ENCODE data around the gene TMEM51. TPM values are rescaled to one million over a fixed set of nuclear protein-coding genes. Genes with fewer than 3 reads are reported as not detected.

The TMEM51 gene
- total and polyA plus RNA-seq, 10 donors: 3.5 to 13.8 (median 7.5) TPM

DNA sequence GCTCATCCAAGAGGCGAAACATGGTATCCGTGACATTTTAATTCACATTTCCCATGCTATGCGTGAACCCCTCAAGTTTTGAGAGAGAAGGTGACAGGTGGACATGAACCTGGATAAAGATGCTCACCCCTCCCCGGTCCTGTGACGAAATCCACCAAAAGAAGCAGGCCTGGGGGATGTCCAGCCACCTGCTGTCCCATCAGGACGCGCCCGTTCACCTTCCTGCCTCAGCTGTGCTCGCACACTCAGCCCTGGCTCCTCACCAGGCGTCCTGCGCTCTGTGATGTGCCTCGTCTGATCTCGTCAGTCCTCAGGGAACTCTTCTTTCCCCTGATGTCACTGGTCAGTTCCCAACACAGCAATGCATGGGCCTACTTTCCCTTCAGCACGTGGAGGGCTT, 103.8 kb downstream of the TMEM51 start:
- Histone ChIP-seq H3K4me3 (no peak overlapping the region), H3K36me3 (no peaks in the 10 kb centered on the region), H3K27me3 (replicated peaks in 1 of 7) (peaks cover 0 to 5% (median 0%) of the 10 kb centered on the region in 7 donors), H3K27ac (peak overlapping the region in 1 of 8 donors; percentile 75), H3K4me1 (peaks cover 8 to 51% (median 23%) of the 10 kb centered on the region in 6 donors), H3K9me3 (no peaks in the 10 kb centered on the region)
- DNase-seq: no peak
- intact Hi-C loops (cut with DNase I; ENCODE audit: low total_unique reads): no loop called here
- no peak for TF ChIP-seq POLR2A (IDR thresholded peaks at IDR 0.05)
- no peak for TF ChIP-seq POLR2AphosphoS5 (IDR thresholded peaks at IDR 0.05)
- TF ChIP-seq, protein P1, sequence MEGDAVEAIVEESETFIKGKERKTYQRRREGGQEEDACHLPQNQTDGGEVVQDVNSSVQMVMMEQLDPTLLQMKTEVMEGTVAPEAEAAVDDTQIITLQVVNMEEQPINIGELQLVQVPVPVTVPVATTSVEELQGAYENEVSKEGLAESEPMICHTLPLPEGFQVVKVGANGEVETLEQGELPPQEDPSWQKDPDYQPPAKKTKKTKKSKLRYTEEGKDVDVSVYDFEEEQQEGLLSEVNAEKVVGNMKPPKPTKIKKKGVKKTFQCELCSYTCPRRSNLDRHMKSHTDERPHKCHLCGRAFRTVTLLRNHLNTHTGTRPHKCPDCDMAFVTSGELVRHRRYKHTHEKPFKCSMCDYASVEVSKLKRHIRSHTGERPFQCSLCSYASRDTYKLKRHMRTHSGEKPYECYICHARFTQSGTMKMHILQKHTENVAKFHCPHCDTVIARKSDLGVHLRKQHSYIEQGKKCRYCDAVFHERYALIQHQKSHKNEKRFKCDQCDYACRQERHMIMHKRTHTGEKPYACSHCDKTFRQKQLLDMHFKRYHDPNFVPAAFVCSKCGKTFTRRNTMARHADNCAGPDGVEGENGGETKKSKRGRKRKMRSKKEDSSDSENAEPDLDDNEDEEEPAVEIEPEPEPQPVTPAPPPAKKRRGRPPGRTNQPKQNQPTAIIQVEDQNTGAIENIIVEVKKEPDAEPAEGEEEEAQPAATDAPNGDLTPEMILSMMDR (IDR thresholded peaks at IDR 0.05 in 8 of 11, conservative IDR thresholded peaks at IDR 0.05 in 3 of 11): no peak
- 77 to 88% (median 83%) methylated on average over 14 of the region's 14 CpGs for WGBS, 5 donors

DNA sequence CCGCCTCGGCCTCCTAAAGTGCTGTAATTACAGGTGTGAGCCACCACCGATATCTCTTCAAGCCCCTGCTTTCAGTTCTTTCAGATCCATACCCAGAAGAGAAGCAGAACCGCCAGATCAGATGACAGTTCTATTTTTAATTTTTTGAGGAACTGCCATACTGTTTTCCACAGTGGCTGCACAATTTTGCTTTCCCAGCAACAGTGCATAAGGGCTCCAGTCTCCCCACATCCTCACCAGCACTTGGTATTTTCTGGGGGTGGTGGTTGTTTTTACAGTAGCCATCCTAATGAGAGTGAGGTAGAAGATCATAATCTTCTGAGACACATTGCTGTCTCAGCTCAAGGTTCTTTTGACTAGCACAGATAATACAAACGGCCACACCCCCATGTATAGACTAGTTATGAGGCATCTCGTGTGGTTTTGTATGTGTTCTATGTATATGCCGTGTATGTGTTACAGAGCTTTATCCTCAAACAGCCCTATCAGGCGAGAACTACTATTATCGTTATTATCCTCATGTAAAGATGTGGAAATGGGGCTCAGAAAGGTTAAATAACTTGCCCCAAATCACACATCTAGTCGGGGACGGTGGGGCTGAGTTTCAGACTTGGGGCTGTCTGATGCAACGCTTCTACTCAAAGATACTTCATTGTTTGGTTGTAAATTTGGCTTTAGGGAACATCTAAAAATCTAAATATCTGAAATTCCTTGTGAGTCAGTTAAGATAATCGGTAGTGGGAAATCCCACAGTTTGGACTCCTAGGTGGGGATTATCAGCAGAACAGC, 105.5 kb downstream of the TMEM51 start:
- DNase-seq: no peak
- Histone ChIP-seq H3K27me3 (replicated peaks in 1 of 7) (peaks cover 0 to 5% (median 0%) of the 10 kb centered on the region in 7 donors), H3K4me1 (peaks cover 8 to 39% (median 20%) of the 10 kb centered on the region in 6 donors), H3K27ac (peak overlapping the region in 5 of 8 donors; percentile 42 to 81 (median 75)), H3K4me3 (no peak overlapping the region), H3K9me3 (no peaks in the 10 kb centered on the region), H3K36me3 (no peaks in the 10 kb centered on the region)
- TF ChIP-seq POLR2AphosphoS5 (IDR thresholded peaks at IDR 0.05): peak in 1 of 3 donors; percentile 11
- TF ChIP-seq, protein P1 (IDR thresholded peaks at IDR 0.05 in 8 of 11, conservative IDR thresholded peaks at IDR 0.05 in 3 of 11): no peak
- intact Hi-C loops (cut with DNase I; ENCODE audit: low total_unique reads): no loop called here
- WGBS, 5 donors: 71 to 82% (median 76%) methylated on average over 13 of the region's 13 CpGs

DNA sequence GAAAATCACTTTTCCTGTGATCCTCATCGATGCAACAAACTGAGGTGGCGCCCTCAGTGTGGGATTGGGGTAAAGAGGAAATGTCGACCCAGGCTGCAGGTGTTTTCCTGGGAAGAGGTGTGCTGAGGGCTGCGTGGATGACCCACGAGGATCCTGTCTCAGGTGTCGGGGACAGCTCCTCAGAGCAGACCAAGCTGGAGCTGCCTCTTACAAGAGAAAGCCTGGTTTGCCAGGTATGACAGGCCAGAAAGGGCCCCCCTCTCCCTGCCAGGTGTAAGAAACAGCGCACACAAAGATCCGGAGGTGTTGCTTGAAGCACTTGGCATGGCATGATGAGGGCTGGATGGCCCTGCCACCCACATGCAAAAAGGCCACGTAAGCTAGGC, 106.1 kb downstream of the TMEM51 start:
- DNase-seq: no peak
- Histone ChIP-seq H3K27ac (peak overlapping the region in 5 of 8 donors; percentile 8 to 81 (median 75)), H3K9me3 (peaks cover 0 to 2% (median 0%) of the 10 kb centered on the region in 8 donors), H3K4me3 (no peak overlapping the region), H3K27me3 (replicated peaks in 1 of 7) (peaks cover 0 to 5% (median 0%) of the 10 kb centered on the region in 7 donors), H3K4me1 (peaks cover 8 to 39% (median 20%) of the 10 kb centered on the region in 6 donors), H3K36me3 (no peaks in the 10 kb centered on the region)
- 83 to 92% (median 90%) methylated on average over 9 of the region's 9 CpGs for WGBS, 5 donors
- intact Hi-C loops (cut with DNase I; ENCODE audit: low total_unique reads): loop anchor here (10.0 kb wide), 1 partner anchor 105 kb away; the partner anchor contains the start of gene TMEM51
- no peak for TF ChIP-seq POLR2A (IDR thresholded peaks at IDR 0.05)
- TF ChIP-seq, protein P1 (IDR thresholded peaks at IDR 0.05 in 8 of 11, conservative IDR thresholded peaks at IDR 0.05 in 3 of 11): no peak
- no peak for TF ChIP-seq POLR2AphosphoS5 (IDR thresholded peaks at IDR 0.05)

Data from spleen (tissue), 11 donors.